GM19240 (cell line): ENCODE data around the gene RNU1-1.
"Not testable (repeated sequence)": the region's sequence is repeated elsewhere in the genome, so short reads cannot be mapped to it uniquely, and the experiment has no call there.

Source experiments
- DNase-seq: peaks from one replicate; pipeline ENCODE4 v3.0.0; 2011; ENCODE audit warnings: low spot score; ENCODE audit not compliant: insufficient read length

The RNU1-1 gene

DNA sequence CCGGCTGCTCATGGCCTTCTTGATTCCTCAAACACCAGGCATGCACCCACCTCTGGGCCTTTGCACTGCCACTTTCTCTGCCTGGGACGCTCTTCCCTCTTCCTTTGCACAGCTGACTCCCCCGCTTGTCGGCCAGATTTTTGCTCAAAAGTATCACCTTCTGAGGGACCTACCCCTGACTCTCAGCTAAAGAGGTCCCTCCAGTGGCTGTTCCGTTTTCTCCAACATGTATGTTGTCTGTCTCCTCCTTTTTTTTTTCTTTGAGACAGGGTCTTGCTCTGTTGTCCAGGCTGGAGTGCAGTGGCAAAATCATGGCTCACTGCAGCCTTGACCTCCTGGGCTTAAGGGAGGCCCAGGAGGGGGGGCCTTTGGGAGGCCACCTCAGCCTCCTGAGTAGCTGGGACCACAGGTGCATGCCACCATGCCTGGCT lies 16.6 kb downstream of the RNU1-1 start:
- not testable (repeated sequence) for DNase-seq

- not testable (repeated sequence) for DNase-seq
Measured at GRCh38 chr1:16493731-16494130, 20.4 kb downstream of the RNU1-1 start.

- not testable (repeated sequence) for DNase-seq
Measured at GRCh38 chr1:16492937-16493336, 21.1 kb downstream of the RNU1-1 start.

GRCh38 chr1:16491056-16491675 lies 22.9 kb downstream of the RNU1-1 start:
- DNase-seq, result no peak

DNA sequence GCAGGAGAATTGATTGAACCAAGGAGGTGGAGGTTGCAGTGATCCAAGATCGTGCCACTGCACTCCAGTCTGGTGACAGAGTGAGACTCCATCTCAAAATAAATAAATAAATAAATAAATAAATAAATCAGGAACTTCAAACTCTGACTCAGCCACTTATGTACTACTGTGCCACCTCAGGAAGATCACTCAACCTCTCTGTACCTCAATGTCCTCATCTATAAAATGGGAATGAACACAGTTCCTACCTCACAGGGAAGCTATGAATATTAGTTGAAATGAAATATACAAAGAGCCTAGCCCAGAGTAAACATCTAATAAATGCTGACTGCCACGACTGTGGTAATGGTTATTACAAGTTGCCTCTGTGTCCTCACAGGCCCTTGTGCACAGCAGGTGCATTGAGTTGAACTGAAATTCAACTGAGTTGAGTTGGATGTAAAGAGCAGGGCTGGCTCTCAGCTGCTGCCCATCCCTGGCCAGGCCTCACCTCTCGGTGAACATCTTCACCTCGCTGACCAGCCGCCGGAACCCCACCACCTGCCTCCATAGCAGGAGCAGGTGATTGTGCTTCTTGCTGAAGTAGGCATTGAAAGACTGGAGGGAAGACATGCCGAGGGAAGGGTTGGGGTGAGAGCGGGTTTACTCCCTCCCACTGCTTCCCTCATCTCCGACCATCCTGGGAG lies 24.7 kb downstream of the RNU1-1 start:
- not testable (repeated sequence) for DNase-seq

- DNase-seq, result not testable (repeated sequence)
Measured at GRCh38 chr1:16487011-16487410, 27.1 kb downstream of the RNU1-1 start.

GRCh38 chr1:16486316-16486715 lies 27.8 kb downstream of the RNU1-1 start:
- DNase-seq, result not testable (repeated sequence)

GRCh38 chr1:16484931-16485330 lies 29.2 kb downstream of the RNU1-1 start:
- no peak for DNase-seq

DNA sequence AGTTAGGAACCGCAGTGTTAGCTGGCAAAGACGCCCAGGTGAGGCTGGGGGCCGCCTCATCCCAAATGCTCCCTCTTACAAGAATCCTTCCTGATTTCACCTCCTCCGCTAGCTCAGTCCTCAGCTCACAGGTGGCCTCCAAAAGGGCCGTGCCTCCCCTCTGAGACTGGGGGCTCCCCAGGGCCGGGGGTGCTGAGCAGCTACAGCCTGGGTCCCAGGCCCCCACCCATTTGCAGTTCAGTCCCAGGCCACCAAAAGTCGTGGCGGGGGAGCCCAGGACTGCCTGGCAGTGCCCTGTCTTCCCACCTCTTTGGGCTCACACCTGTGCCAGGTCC lies 29.6 kb downstream of the RNU1-1 start:
- DNase-seq, result no peak

GRCh38 chr1:16483639-16484500 lies 30.2 kb downstream of the RNU1-1 start:
- not testable (repeated sequence) for DNase-seq

GRCh38 chr1:16483146-16483545 lies 30.9 kb downstream of the RNU1-1 start:
- not testable (repeated sequence) for DNase-seq

- DNase-seq, result no peak
Measured at GRCh38 chr1:16478091-16478490, 36.0 kb downstream of the RNU1-1 start.

- not testable (repeated sequence) for DNase-seq
Measured at GRCh38 chr1:16475771-16476770, 38.0 kb downstream of the RNU1-1 start.

- DNase-seq, result not testable (repeated sequence)
Measured at GRCh38 chr1:16474891-16475290, 39.2 kb downstream of the RNU1-1 start.

DNA sequence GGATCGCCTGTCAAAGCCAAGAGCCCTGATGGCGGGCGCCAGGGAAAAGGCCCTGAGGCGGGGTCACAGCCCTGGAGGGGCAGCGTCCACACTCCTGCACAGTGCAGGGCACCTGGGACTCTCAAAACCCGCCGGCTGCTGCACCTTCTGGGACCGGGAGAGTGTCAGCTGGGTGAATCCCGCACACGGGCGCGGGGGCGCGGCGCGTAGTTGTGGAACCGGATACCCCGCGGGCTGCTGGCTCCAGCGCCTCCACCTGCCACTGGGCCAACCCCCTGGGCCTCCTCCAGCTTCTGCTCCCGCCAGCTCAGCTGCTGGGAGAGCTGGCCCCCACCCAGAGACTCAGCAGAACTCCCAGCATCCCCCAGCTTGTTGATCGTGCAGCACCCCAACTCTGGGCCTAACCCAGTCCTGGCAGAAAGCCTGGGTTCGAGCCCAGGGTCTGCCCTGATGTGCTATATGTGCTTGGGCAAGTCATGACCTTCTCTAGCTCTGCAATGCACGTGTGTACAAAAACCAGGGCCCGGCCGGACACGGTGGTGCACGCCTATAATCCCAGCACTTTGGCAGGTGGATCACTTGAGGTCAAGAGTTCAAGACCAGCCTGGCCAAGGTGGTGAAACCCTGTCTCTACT lies 39.8 kb downstream of the RNU1-1 start:
- no peak for DNase-seq

DNA sequence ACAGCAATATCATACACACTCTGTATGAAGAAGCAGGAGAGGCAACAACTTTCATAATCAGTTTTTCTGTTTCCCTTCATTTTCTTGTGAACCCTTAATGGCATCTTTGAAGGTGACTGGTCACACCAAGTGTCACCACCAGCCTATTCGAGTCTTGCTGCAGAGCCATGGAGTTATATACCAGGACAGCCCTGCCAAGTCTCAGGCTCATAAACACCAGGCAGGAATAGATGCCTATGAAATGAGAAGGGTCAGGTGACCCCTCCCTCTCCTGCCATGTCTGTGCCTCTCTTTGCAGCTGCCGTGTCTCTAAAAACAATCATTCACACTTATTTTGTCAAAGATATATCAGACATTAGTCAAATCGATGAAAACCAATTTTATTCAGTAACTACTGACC lies 45.5 kb downstream of the RNU1-1 start:
- no peak for DNase-seq

DNA sequence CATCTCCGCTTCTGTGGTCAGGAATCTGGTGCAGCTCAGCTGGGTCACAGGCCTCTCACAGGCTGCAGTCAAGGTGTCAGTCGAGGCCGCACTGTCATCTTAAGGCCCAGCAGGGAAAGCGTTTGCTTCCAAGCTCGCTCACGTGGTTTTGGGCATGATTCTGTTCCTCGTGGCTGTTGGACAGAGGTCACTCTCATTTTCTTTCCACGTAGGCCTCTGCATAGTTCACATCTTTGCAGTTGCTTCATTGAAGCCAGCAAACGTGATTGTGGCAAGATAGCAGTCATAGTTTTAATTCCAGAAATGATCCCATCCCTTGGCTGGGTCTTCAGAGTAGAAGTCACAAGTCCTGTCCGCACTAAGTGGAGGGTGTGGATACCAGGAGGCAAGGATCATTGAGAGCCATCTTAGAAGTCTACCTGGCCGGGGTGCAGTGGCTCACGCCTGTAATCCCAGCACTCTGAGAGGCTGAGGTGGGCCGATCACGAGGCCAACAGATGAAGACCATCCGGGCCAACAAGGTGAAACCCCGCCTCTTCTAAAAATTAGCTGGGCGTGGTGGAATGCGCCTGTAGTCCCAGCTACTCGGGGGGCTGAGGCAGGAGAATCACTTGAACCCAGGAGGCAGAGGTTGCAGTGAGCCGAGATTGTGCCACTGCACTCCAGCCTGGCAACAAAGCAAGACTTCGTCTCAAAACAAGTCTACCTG lies 49.0 kb downstream of the RNU1-1 start:
- DNase-seq, result no peak
